A673 (cell line): ENCODE measurements around the gene PARPBP. TPM values are rescaled to one million over a fixed set of nuclear protein-coding genes. Genes with fewer than 3 reads are reported as not detected.
"Not testable (repeated sequence)": the region's sequence is repeated elsewhere in the genome, so short reads cannot be mapped to it uniquely, and the experiment has no call there.

Experiments
- BruUV-seq: library from RNA; stranded (reverse); fragments of 400-500 nt; replicated peaks from 2 replicates; lab custom pipeline; 2021; lab: Mats Ljungman, UMichigan
- CTCF ChIA-PET: fragments of 300-600 bp; sonication (Branson Sonifier 250); formaldehyde crosslinking; loops from one replicate; lab custom pipeline; 2022; ENCODE audit warnings: antibody characterized with exemption; lab: Charles Lee
- POLR2A ChIA-PET: fragments of 300-600 bp; sonication (Branson Sonifier 250); formaldehyde crosslinking; loops from one replicate; lab custom pipeline; 2022; ENCODE audit warnings: antibody characterized with exemption; ENCODE audit not compliant: low non-redundant PET; lab: Charles Lee
- DNase-seq: peaks from one replicate; pipeline ENCODE4 v3.0.0-alpha.2; 2015; ENCODE audit warnings: low spot score
- H3K27ac ChIP-seq: fragments of 200-600 bp; sonication (generic); 2 replicates; pipeline ENCODE4 v1.5.1; 2016; ENCODE audit warnings: mixed run types, low read depth, mild to moderate bottlenecking, mixed read lengths, antibody characterized with exemption, low read length; ENCODE audit not compliant: poor library complexity, severe bottlenecking
- H3K27me3 ChIP-seq: fragments of 200-600 bp; sonication (generic); replicated peaks from 2 replicates; pipeline ENCODE4 v1.6.1; 2017; ENCODE audit warnings: mixed run types, low read depth, mild to moderate bottlenecking, mixed read lengths, antibody characterized with exemption, low read length; ENCODE audit not compliant: insufficient read depth, poor library complexity
- H3K36me3 ChIP-seq: fragments of 200-600 bp; sonication (generic); 2 replicates; pipeline ENCODE4 v1.6.1; 2016; ENCODE audit warnings: mixed run types, mild to moderate bottlenecking, mixed read lengths, antibody characterized with exemption, low read length; ENCODE audit not compliant: insufficient read depth, poor library complexity, severe bottlenecking
- H3K4me1 ChIP-seq: fragments of 200-600 bp; sonication (generic); 2 replicates; pipeline ENCODE4 v1.6.1; 2017; ENCODE audit warnings: mixed run types, mild to moderate bottlenecking, mixed read lengths, antibody characterized with exemption, low read length; ENCODE audit not compliant: insufficient read depth, poor library complexity, severe bottlenecking
- H3K4me3 ChIP-seq: fragments of 200-600 bp; sonication (generic); 2 replicates; pipeline ENCODE4 v1.5.1; 2016; ENCODE audit warnings: low read depth, mixed run types, mild to moderate bottlenecking, mixed read lengths, low read length; ENCODE audit not compliant: poor library complexity, severe bottlenecking
- H3K9me3 ChIP-seq: fragments of 200-600 bp; sonication (generic); 2 replicates; pipeline ENCODE4 v1.6.1; 2016; ENCODE audit warnings: mixed run types, low read depth, mild to moderate bottlenecking, mixed read lengths, antibody characterized with exemption, low read length; ENCODE audit not compliant: poor library complexity, severe bottlenecking
- CTCF ChIP-seq: fragments of 300-800, 200-600 bp; sonication (generic); conservative IDR thresholded peaks from 2 replicates; pipeline ENCODE4 v1.5.1; 2017; ENCODE audit warnings: low read depth, mild to moderate bottlenecking, antibody characterized with exemption, low read length, moderate library complexity, mixed read lengths
- EZH2 ChIP-seq: fragments of 200-600 bp; sonication (generic); IDR thresholded peaks from 2 replicates; pipeline ENCODE4 v1.6.1; 2017; ENCODE audit warnings: borderline replicate concordance, low read depth, mild to moderate bottlenecking, mixed read lengths, antibody characterized with exemption, low read length; ENCODE audit not compliant: poor library complexity, severe bottlenecking
- intact Hi-C: fragments of 100-400 bp; cut with micrococcal nuclease; formaldehyde crosslinking; loops from one replicate; pipeline ENCODE4 v1.10.0; 2022; ENCODE audit not compliant: unreplicated experiment
- total RNA-seq: library from RNA; stranded (reverse); gene quantifications from 2 replicates; pipeline ENCODE4 v1.2.3, GENCODE V29; 2021

The PARPBP gene
- total RNA-seq, 1 experiment from 2014 or later = 43.0 TPM

- BruUV-seq = no TSS peak
- ChIA-PET CTCF (no interaction called here), POLR2A (no interaction called here)
- H3K27me3 ChIP-seq = peaks cover 54% of the 10 kb centered on the region
- no peaks in the 10 kb centered on the region for H3K9me3 ChIP-seq
- no peak for TF ChIP-seq CTCF
- no peak for TF ChIP-seq EZH2
- no peak overlapping the region for H3K27ac ChIP-seq
- intact Hi-C loops = no loop called here
- H3K4me3 ChIP-seq = no peak overlapping the region
- H3K4me1 ChIP-seq = no peaks in the 10 kb centered on the region
- no peaks in the 10 kb centered on the region for H3K36me3 ChIP-seq
- DNase-seq = no peak
Observed at GRCh38 chr12:102232036-102232435, 112.1 kb downstream of the PARPBP start.

- H3K4me1 ChIP-seq = no peaks in the 10 kb centered on the region
- no TSS peak for BruUV-seq
- peak; percentile 23 for DNase-seq
- intact Hi-C loops = no loop called here
- no peak overlapping the region for H3K4me3 ChIP-seq
- H3K27ac ChIP-seq = no peak overlapping the region
- no peak for TF ChIP-seq CTCF
- TF ChIP-seq EZH2 = no peak
- CTCF ChIA-PET = no interaction called here
- no peaks in the 10 kb centered on the region for H3K36me3 ChIP-seq
- POLR2A ChIA-PET = no interaction called here
- no peaks in the 10 kb centered on the region for H3K9me3 ChIP-seq
- peaks cover 54% of the 10 kb centered on the region for H3K27me3 ChIP-seq
Observed at GRCh38 chr12:102232446-102232845, 112.5 kb downstream of the PARPBP start.

DNA sequence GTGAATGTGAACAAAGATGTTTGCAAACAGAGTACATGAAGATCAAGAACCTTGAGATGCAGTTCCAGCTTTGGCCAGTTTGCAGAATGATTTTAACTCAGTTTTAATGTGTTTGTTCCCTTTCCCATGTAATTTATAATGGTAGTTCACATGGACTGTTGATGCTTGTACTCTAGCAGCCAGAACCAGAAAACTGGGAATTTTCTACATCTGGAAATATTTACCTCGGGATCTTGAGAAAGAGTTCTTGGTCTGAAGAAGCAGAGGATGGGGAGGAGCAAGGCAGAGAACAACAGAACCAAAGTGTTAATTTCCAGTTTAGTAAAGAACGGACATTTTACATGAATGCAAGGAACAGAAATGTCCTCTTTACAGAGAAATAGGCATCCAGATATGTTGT lies 114.6 kb downstream of the PARPBP start:
- H3K9me3 ChIP-seq = no peaks in the 10 kb centered on the region
- no peak overlapping the region for H3K27ac ChIP-seq
- no peaks in the 10 kb centered on the region for H3K4me1 ChIP-seq
- no TSS peak for BruUV-seq
- no peaks in the 10 kb centered on the region for H3K36me3 ChIP-seq
- peaks cover 42% of the 10 kb centered on the region for H3K27me3 ChIP-seq
- TF ChIP-seq EZH2 (no peak), CTCF (no peak)
- intact Hi-C loops = no loop called here
- POLR2A ChIA-PET = no interaction called here
- no peak for DNase-seq
- CTCF ChIA-PET = no interaction called here
- no peak overlapping the region for H3K4me3 ChIP-seq

DNA sequence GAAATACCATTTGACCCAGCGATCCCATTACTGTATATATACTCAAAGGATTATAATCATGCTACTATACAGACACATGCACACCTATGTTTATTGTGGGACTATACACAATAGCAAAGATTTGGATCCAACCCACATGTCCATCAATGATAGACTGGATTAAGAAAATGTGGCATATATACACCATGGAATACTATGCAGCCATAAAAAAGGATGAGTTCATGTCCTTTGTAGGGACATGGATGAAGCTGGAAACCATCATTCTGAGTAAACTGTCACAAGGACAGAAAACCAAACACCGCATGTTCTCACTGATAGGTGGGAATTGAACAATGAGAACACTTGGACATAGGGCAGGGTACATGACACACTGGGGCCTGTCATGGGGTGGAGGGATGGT lies 120.9 kb downstream of the PARPBP start:
- H3K36me3 ChIP-seq, CTCF ChIA-PET, BruUV-seq, DNase-seq, intact Hi-C loops, H3K9me3 ChIP-seq, H3K4me1 ChIP-seq, POLR2A ChIA-PET, H3K4me3 ChIP-seq, H3K27ac ChIP-seq: not testable (repeated sequence)
- H3K27me3 ChIP-seq = peaks cover 11% of the 10 kb centered on the region
